HCT116 (cell line): ENCODE measurements around the gene TRIP10. TPM values are rescaled to one million over a fixed set of nuclear protein-coding genes. Genes with fewer than 3 reads are reported as not detected.

ENCODE experiments used
- ATAC-seq: fragments of 200-7000 bp; cut with Tn5 transposase; 2 replicates; pipeline ENCODE4 v1.9.1; 2020; ENCODE audit warnings: mild to moderate bottlenecking, moderate library complexity
- BruUV-seq: library from RNA; stranded (reverse); fragments of 400-500 nt; replicated peaks from 2 replicates; lab custom pipeline; 2021; lab: Mats Ljungman, UMichigan
- CTCF ChIA-PET: fragments of 300-600 bp; sonication (Branson Sonifier 250); formaldehyde crosslinking; loops from one replicate; lab custom pipeline; 2021; ENCODE audit warnings: antibody characterized with exemption; lab: Charles Lee
- POLR2A ChIA-PET: fragments of 300-600, 350-600 bp; sonication (Branson Sonifier 250); formaldehyde crosslinking; loops from one replicate; lab custom pipeline; 2021; ENCODE audit warnings: antibody characterized with exemption; lab: Charles Lee
- RAD21 ChIA-PET, 2 experiments: fragments of 300-600 bp; sonication (Branson Sonifier 250); formaldehyde crosslinking; loops; one replicate each; lab custom pipeline; 2023; ENCODE audit warnings: low total read pairs in 2 of 2; ENCODE audit not compliant: uncharacterized antibody in 2 of 2, unreplicated experiment in 2 of 2, low non-redundant PET in 1 of 2; lab: Charles Lee
- DNase-seq: peaks from one replicate; pipeline ENCODE4 v3.0.0-alpha.2; 2010; ENCODE audit warnings: low read depth, low spot score
- H2AFZ ChIP-seq: fragments of 200-600 bp; shearing (Covaris generic), sonication (generic); 2 replicates; pipeline ENCODE4 v1.6.1; 2017; ENCODE audit warnings: low read depth, mixed run types, mixed read lengths, antibody characterized with exemption, low read length; ENCODE audit not compliant: poor library complexity, severe bottlenecking
- H3K27ac ChIP-seq: 2 replicates; pipeline ENCODE4 v1.5.1; 2012; ENCODE audit warnings: low read depth, low read length
- H3K27me3 ChIP-seq: fragments of 200-600 bp; sonication (generic); 2 replicates; pipeline ENCODE4 v1.6.1; 2016; ENCODE audit warnings: mixed run types, low read length, mixed read lengths; ENCODE audit not compliant: insufficient read depth
- H3K36me3 ChIP-seq, 2 experiments: fragments of 200-500 bp in 1 of 2; fragments of 200-600 bp in 1 of 2; sonication (Bioruptor generic) in 1 of 2; sonication (generic) in 1 of 2; 2 replicates each; pipeline versions ENCODE4 v1.5.1 to v1.6.1; 2014 to 2016; ENCODE audit warnings: low read length in 2 of 2, inconsistent platforms in 1 of 2, mixed read lengths in 1 of 2, mixed run types in 1 of 2; ENCODE audit not compliant: insufficient read depth in 2 of 2, control insufficient read depth in 1 of 2
- H3K4me1 ChIP-seq, 2 experiments: fragments of 200-600 bp in 1 of 2; sonication (generic) in 1 of 2; 2 replicates each; pipeline versions ENCODE4 v1.5.1 to v1.6.1; 2012 to 2017; ENCODE audit warnings: low read length in 2 of 2, inconsistent platforms in 1 of 2, mild to moderate bottlenecking in 1 of 2, mixed read lengths in 1 of 2, mixed run types in 1 of 2, moderate library complexity in 1 of 2; ENCODE audit not compliant: insufficient read depth in 2 of 2, control insufficient read depth in 1 of 2
- H3K4me2 ChIP-seq: fragments of 200-600 bp; sonication (generic); 2 replicates; pipeline ENCODE4 v1.6.1; 2017; ENCODE audit warnings: mixed run types, low read length, mixed read lengths
- H3K4me3 ChIP-seq, 2 experiments: fragments of 200-600 bp in 1 of 2; sonication (generic) in 1 of 2; replicated peaks in 1 of 2; 2 replicates each; pipeline ENCODE4 v1.5.1; 2011 to 2016; ENCODE audit warnings: low read length in 2 of 2, control low read depth in 1 of 2, low read depth in 1 of 2, mild to moderate bottlenecking in 1 of 2, mixed read lengths in 1 of 2, mixed run types in 1 of 2
- H3K79me2 ChIP-seq: fragments of 200-600 bp; sonication (generic); 2 replicates; pipeline ENCODE4 v1.6.1; 2017; ENCODE audit warnings: mild to moderate bottlenecking, mixed run types, low read length, moderate library complexity, mixed read lengths; ENCODE audit not compliant: insufficient read depth
- H3K9ac ChIP-seq: fragments of 200-600 bp; sonication (generic); 2 replicates; pipeline ENCODE4 v1.6.1; 2016; ENCODE audit warnings: low read length, mixed read lengths
- H3K9me2 ChIP-seq: fragments of 200-600 bp; sonication (generic), shearing (Covaris generic); 2 replicates; pipeline ENCODE4 v1.6.1; 2017; ENCODE audit warnings: mixed run types, mild to moderate bottlenecking, moderate library complexity; ENCODE audit not compliant: insufficient read depth
- H3K9me3 ChIP-seq, 2 experiments: fragments of 200-500 bp in 1 of 2; fragments of 200-600 bp in 1 of 2; sonication (Bioruptor generic) in 1 of 2; sonication (generic) in 1 of 2; 2 replicates each; pipeline ENCODE4 v1.6.1; 2014 to 2017; ENCODE audit warnings: low read length in 2 of 2, mixed read lengths in 2 of 2, inconsistent platforms in 1 of 2, low read depth in 1 of 2, mild to moderate bottlenecking in 1 of 2, mixed run types in 1 of 2, moderate library complexity in 1 of 2; ENCODE audit not compliant: control insufficient read depth in 1 of 2, insufficient read depth in 1 of 2
- H4K20me1 ChIP-seq: fragments of 200-600 bp; sonication (generic), shearing (Covaris generic); 2 replicates; pipeline ENCODE4 v1.6.1; 2017; ENCODE audit warnings: mixed run types, mild to moderate bottlenecking, moderate library complexity; ENCODE audit not compliant: insufficient read depth
- EZH2 ChIP-seq: fragments of 200-600 bp; sonication (generic); IDR thresholded peaks from 2 replicates; pipeline ENCODE4 v1.6.1; 2017; ENCODE audit warnings: antibody characterized with exemption, mixed run types
- FOSL1 ChIP-seq: IDR thresholded peaks from 2 replicates; pipeline ENCODE4 v1.6.1; 2012; ENCODE audit warnings: low read depth
- RAD21 ChIP-seq: IDR thresholded peaks from 2 replicates; pipeline ENCODE4 v1.6.1; 2012; ENCODE audit warnings: low read depth, mild to moderate bottlenecking
- SRF ChIP-seq: IDR thresholded peaks from 2 replicates; pipeline ENCODE4 v1.6.1; 2012; ENCODE audit warnings: low read depth
- intact Hi-C: fragments of 100-400 bp; cut with micrococcal nuclease; formaldehyde crosslinking; loops from 2 replicates; pipeline ENCODE4 v1.10.0; 2022
- total RNA-seq: library from RNA; stranded (reverse); gene quantifications from one replicate; pipeline ENCODE4 v1.2.1, GENCODE V29; 2021; ENCODE audit not compliant: unreplicated experiment
- TF ChIP-seq, protein P1 (sequence below), 3 experiments: fragments of 200-600 bp in 1 of 3; sonication (generic) in 1 of 3; IDR thresholded peaks in 2 of 3; conservative IDR thresholded peaks in 1 of 3; 2 replicates each; pipeline ENCODE4 v1.5.1; 2012 to 2017; ENCODE audit warnings: low read depth in 2 of 3, low read length in 2 of 3, antibody characterized with exemption in 1 of 3, borderline replicate concordance in 1 of 3, control low read depth in 1 of 3, mild to moderate bottlenecking in 1 of 3, mixed read lengths in 1 of 3, mixed run types in 1 of 3, moderate library complexity in 1 of 3; ENCODE audit not compliant: insufficient read depth in 1 of 3

Gene TRIP10
- total RNA-seq, 1 experiment from 2014 or later: 111 TPM

DNA sequence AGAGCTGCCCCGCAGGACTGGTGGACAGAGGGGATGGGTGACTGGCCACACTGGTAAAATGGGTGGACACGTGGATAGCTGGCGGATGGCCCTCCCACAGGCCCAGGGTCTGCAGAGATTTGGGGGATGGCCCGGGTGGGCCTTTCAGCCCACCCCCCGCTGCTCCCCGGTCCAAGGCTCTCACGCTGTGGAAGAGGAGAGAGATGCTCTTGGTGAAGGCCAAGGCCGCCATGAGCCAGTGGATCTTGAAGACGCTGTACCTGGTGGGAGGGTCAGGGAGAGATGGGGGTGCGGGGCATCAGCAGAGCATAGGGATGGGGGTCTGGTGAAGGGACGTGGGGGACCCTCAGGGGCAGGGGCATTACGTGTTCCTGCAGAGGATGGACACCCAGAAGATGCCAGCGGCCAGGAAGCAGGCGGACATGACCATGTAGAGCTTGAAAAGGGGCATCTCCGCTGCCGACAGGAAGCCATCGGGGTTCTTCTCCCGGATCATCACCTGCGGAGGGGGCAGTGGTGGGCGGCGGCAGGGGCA lies 6.6 kb upstream of the TRIP10 start:
- DNase-seq (no peak), ATAC-seq (no peak)
- ChIA-PET CTCF (interaction anchor here (0.6 to 1.2 kb wide), 2 partner anchors 17 to 131 kb away, joined by 3 to 6 read pairs; no protein-coding TSS in a partner anchor), RAD21 (no interaction called here), POLR2A (no interaction called here)
- no peak overlapping the region for H3K4me2 ChIP-seq
- no TSS peak for BruUV-seq
- no peak for TF ChIP-seq RAD21
- H3K27ac ChIP-seq: no peak overlapping the region
- peaks cover 17% of the 10 kb centered on the region for H3K79me2 ChIP-seq
- no peak overlapping the region for H2AFZ ChIP-seq
- H3K9me3 ChIP-seq: no peaks in the 10 kb centered on the region
- no peak overlapping the region for H3K4me3 ChIP-seq
- no peaks in the 10 kb centered on the region for H4K20me1 ChIP-seq
- no peaks in the 10 kb centered on the region; a peak in 2 of 4 replicates for H3K36me3 ChIP-seq
- no peaks in the 10 kb centered on the region for H3K9me2 ChIP-seq
- no peak overlapping the region for H3K9ac ChIP-seq
- H3K4me1 ChIP-seq: peaks cover 12 to 27% of the 10 kb centered on the region in 2 experiments
- H3K27me3 ChIP-seq: no peaks in the 10 kb centered on the region
- intact Hi-C loops: no loop called here

DNA sequence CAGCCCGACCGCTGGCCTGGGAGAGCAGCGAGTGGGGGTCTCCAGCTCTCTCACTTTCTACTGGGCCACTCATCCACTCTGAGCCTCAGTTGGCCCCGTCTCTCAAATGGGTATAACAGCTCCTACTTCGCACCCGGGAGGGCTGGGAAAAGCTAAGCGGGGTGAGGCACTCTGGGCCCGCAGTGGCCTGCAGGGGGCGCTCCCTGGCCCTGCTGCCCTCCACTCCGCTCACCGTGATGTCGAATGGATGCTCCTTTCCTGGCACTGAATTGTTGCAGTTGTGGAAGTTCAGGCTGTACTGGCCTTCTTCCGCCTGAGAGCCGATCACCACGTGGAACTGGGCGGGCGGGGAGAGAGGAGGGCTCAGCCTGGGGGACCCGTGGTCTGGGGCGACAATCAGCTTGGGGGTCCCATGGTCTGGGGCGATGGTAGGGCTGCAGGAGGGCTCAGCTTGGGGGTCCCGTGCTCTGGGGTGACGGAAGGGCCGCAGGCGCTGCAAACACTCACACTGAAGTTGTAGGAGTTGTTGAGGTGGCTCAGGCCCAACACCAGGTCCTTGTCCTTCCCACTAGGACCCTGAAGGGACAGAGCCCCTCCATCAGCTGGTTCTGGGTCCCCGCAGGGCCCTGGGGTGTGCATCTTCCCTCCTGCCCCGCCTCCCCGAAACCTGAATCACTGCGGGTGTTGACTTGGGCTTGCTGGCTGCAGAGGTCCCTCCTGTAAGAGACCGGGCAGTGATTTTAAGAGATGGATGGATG lies 6.0 kb upstream of the TRIP10 start:
- ChIA-PET RAD21 (no interaction called here), POLR2A (no interaction called here), CTCF (interaction anchor here (0.6 to 1.2 kb wide), 2 partner anchors 18 to 130 kb away, joined by 3 to 6 read pairs; no protein-coding TSS in a partner anchor)
- H3K4me2 ChIP-seq: no peak overlapping the region
- TF ChIP-seq SRF (no peak), EZH2 (no peak), FOSL1 (no peak)
- TF ChIP-seq, protein P1, sequence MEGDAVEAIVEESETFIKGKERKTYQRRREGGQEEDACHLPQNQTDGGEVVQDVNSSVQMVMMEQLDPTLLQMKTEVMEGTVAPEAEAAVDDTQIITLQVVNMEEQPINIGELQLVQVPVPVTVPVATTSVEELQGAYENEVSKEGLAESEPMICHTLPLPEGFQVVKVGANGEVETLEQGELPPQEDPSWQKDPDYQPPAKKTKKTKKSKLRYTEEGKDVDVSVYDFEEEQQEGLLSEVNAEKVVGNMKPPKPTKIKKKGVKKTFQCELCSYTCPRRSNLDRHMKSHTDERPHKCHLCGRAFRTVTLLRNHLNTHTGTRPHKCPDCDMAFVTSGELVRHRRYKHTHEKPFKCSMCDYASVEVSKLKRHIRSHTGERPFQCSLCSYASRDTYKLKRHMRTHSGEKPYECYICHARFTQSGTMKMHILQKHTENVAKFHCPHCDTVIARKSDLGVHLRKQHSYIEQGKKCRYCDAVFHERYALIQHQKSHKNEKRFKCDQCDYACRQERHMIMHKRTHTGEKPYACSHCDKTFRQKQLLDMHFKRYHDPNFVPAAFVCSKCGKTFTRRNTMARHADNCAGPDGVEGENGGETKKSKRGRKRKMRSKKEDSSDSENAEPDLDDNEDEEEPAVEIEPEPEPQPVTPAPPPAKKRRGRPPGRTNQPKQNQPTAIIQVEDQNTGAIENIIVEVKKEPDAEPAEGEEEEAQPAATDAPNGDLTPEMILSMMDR (IDR thresholded peaks at IDR 0.05 in 2 of 3, conservative IDR thresholded peaks at IDR 0.05 in 1 of 3; ENCODE audit: borderline replicate concordance in 1 of 3, insufficient read depth in 1 of 3, low read depth in 2 of 3, low read length in 2 of 3): peak in 2 of 3 experiments; percentile 60 to 69; a peak in 4 of 6 replicates
- H3K27me3 ChIP-seq: no peaks in the 10 kb centered on the region
- BruUV-seq: no TSS peak
- no peak overlapping the region for H3K27ac ChIP-seq
- H2AFZ ChIP-seq: no peak overlapping the region
- H3K9me2 ChIP-seq: no peaks in the 10 kb centered on the region
- intact Hi-C loops: no loop called here
- H3K4me3 ChIP-seq: no peak overlapping the region
- H3K9ac ChIP-seq: no peak overlapping the region
- H3K9me3 ChIP-seq: no peaks in the 10 kb centered on the region
- H3K36me3 ChIP-seq: no peaks in the 10 kb centered on the region; a peak in 2 of 4 replicates
- H3K79me2 ChIP-seq: peaks cover 17% of the 10 kb centered on the region
- DNase-seq: no peak
- ATAC-seq: no peak
- peaks cover 18 to 33% of the 10 kb centered on the region in 2 experiments for H3K4me1 ChIP-seq
- no peaks in the 10 kb centered on the region for H4K20me1 ChIP-seq
